Fibroblast of villous mesenchyme (primary cell): ENCODE data around the gene LRRC63. TPM values are rescaled to one million over a fixed set of nuclear protein-coding genes. Genes with fewer than 3 reads are reported as not detected.

Experiments
- DNase-seq: peaks from one replicate; pipeline ENCODE4 v3.0.0-alpha.2; 2010; ENCODE audit warnings: low read depth
- H3K4me3 ChIP-seq: 2 replicates; pipeline ENCODE4 v1.5.1; 2011; ENCODE audit warnings: low read depth, mild to moderate bottlenecking, low read length
- CTCF ChIP-seq: IDR thresholded peaks from 2 replicates; pipeline ENCODE4 v1.5.1; 2012; ENCODE audit warnings: low read depth, mild to moderate bottlenecking, low read length; ENCODE audit not compliant: insufficient read depth
- total RNA-seq: library from RNA; depleted of rRNA; stranded (reverse); fragments of >200 nt; gene quantifications from 2 replicates; pipeline ENCODE4 v1.2.3, GENCODE V29; 2012

LRRC63 gene
- total RNA-seq, 1 donor, result not detected

GRCh38 chr13:46314587-46314986, 102.9 kb downstream of the LRRC63 start:
- no peak for DNase-seq
- TF ChIP-seq CTCF, result no peak
- no peak overlapping the region for H3K4me3 ChIP-seq

GRCh38 chr13:46315036-46315435, 103.3 kb downstream of the LRRC63 start:
- H3K4me3 ChIP-seq, result no peak overlapping the region
- DNase-seq, result no peak
- no peak for TF ChIP-seq CTCF

GRCh38 chr13:46315491-46316075, 103.9 kb downstream of the LRRC63 start:
- no peak for TF ChIP-seq CTCF
- H3K4me3 ChIP-seq, result no peak overlapping the region
- DNase-seq, result no peak

GRCh38 chr13:46317120-46317519, 105.4 kb downstream of the LRRC63 start:
- DNase-seq, result peak; percentile 17

GRCh38 chr13:46318986-46319385, 107.3 kb downstream of the LRRC63 start:
- DNase-seq, result no peak
- TF ChIP-seq CTCF, result no peak
- H3K4me3 ChIP-seq, result no peak overlapping the region

More at GRCh38 chr13:46317120-46317519, 105.4 kb downstream of the LRRC63 start:
- peak; percentile 15 for TF ChIP-seq CTCF
- no peak overlapping the region for H3K4me3 ChIP-seq

GRCh38 chr13:46320406-46320805, 108.7 kb downstream of the LRRC63 start:
- no peak for DNase-seq
- no peak overlapping the region for H3K4me3 ChIP-seq
- no peak for TF ChIP-seq CTCF

- no peak overlapping the region for H3K4me3 ChIP-seq
- no peak for DNase-seq
- no peak for TF ChIP-seq CTCF
Observed at GRCh38 chr13:46320821-46321220, 109.1 kb downstream of the LRRC63 start.
